NT2/D1 (cell line): Measurements from ENCODE around the gene EID2B.

Source experiments
- SUZ12 ChIP-seq: IDR thresholded peaks from 2 replicates; pipeline ENCODE4 v1.6.1; 2011; ENCODE audit not compliant: insufficient read length, insufficient read depth; ENCODE audit errors: extremely low read depth
- YY1 ChIP-seq: IDR thresholded peaks from 2 replicates; pipeline ENCODE4 v1.6.1; 2011; ENCODE audit not compliant: insufficient read length, insufficient read depth

GRCh38 chr19:39509233-39509632, 23.4 kb downstream of the EID2B start:
- TF ChIP-seq YY1 (no peak), SUZ12 (no peak)
